GF-D8 (cell line): ENCODE results near the gene PDZRN3.

Experiments
- DNase-seq: peaks from one replicate; lab custom pipeline; 2025; lab: John Stamatoyannopoulos, UW

The PDZRN3 gene

GRCh38 chr3:73520931-73521461, 103.7 kb downstream of the PDZRN3 start:
- no peak for DNase-seq

DNA sequence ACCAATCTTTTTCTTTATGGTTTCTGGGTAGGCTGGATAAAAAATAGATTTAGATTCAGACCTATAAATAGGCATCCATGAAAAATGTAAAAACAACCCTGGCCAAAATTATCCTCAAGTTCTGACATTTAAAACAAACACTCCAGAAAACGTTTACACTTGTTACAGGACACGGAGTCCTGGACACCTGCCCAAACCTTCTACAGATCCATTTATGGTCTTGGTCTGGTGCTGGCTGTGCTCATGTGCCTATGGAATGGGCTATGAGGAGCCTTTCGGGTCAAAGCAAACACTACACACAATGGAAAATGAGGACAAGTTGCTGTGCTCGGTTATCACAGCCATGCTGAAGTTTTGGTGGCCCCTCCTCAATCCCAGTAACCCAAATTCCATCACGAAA, 108.1 kb downstream of the PDZRN3 start:
- no peak for DNase-seq

DNA sequence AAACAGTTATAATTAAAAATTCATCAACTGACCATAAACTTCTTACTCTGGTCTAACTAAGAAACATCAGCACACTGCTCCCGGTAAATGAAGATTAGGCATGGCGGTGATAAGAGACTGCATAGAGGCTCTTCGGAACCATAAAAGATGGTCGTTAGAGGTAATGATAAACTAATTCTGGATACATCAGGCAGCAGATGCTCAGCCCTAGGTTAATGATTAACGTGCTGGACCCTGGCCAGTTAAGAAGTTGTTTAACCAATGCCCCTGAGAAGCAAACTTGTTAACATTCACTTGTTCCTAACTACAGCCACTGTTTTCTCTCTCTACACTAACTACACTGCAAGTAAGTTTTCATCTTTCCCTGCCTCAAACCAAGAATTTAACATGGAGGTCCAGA, 111.5 kb downstream of the PDZRN3 start:
- no peak for DNase-seq

GRCh38 chr3:73511571-73512525, 112.9 kb downstream of the PDZRN3 start:
- no peak for DNase-seq

- no peak for DNase-seq
Observed at GRCh38 chr3:73510784-73511183, 114.0 kb downstream of the PDZRN3 start.

- DNase-seq, result no peak
Observed at GRCh38 chr3:73510334-73510733, 114.4 kb downstream of the PDZRN3 start.

DNA sequence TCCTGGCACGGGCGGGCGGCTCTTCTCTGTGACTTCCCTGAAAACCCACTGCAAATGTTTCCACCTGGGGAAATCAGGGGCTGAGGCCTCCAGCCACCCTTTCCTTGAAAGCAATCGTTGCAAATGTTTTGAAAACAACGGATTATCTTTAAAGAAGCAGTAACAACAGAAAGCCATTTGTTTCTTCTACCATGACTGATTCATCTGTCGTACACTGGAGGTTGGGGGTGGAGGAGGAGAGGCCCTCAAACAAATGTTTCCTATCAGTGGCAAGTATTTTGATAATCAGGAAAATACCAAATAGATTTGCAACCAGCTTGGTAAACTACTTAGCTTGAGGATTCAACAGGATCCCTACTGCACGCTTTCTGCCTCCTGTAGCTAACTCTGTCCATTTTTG, 114.9 kb downstream of the PDZRN3 start:
- no peak for DNase-seq

GRCh38 chr3:73509066-73509465, 115.7 kb downstream of the PDZRN3 start:
- DNase-seq, result no peak

DNA sequence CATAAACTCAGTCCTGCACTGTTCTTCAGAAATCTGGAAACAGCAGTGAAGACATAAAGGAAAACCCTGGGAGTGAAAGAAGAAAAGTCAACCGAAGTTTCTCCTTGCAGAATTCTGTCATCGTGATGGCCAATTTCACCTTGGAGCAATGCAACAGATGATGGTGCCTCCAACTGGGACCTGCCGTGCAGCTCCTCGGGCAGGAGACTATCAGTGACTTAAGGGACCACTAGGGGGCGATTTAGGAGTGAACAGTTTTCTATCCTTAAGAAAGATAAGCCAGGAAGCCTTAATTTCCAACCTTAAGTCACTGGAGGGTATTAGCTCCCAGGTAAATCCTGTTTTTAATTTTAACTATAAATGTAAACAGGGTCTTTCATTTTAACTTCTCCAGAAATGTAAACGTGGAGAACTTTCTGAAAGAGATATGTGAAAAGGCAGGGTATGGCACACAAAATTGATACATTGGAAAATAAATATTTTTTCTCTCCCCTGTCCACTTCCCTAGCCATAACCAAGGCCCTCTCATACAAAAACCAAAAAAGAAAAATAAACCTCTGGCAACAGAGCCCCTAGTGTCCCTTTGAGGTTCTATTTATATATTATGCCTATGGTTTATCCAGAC, 116.3 kb downstream of the PDZRN3 start:
- DNase-seq, result no peak

GRCh38 chr3:73504852-73505251, 119.9 kb downstream of the PDZRN3 start:
- no peak for DNase-seq

- no peak for DNase-seq
Observed at GRCh38 chr3:73504239-73504638, 120.5 kb downstream of the PDZRN3 start.

DNA sequence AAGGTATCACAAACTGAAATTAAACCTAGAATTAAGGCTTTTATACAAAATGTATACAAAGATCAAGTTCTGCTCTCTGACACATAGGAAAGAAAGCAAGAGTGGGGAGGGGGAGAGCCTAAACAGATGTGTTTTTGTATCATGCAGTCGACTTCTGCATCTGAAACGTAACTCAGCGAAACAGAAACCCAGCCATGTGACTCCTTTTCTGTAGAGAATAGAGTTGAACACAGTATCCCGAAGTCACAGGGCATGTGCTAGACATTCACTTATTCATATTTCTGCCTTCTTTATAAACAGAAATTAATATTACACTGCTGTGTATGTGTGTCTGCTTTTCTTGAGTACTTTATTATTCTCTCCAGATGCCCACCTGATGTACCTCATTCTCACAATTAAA, 121.0 kb downstream of the PDZRN3 start:
- DNase-seq, result no peak

DNA sequence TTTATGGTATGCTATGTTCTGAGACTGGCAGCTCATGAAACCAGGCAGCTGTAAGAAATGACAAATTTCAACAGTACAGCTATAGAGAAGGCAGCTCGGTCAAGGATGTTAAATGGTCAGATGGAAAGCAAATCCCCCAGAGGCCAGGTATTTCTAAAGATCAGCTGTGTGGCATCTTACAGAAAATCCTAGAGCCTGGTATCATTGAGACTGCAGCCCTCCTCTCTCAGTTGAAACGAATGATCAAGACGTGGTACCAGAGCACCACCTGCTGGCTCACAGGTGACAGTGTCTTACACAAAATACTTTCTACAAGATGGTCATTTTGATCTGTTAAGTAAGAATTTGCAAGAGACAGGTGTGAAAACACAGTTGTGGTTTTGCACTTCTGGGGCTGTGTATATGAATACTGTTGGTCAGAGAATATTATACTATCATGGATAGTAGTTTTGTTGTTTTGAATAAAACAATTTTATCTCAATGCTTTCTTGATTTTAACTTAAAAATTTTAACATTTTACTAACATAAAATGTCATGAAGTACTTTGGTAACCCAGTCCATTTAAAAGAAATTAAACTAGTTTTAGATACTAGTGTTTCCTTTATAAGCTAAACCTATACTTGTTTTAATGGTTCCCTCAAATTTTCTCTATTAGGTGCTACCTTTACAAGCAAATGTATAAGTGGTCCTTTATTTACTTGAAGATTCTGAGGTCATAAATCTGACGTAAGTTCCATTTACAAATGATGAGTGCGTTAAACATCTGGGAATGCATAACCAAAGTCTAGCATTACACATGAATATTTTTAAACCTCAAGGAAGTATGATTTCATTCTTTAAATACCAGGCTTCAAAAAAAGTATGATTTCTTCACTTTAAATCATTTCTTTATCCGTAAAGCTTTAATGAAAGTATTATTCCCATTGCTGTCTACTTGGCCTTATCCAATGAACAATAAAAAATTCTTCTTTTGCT, 121.8 kb downstream of the PDZRN3 start:
- peak; percentile 9 for DNase-seq

DNA sequence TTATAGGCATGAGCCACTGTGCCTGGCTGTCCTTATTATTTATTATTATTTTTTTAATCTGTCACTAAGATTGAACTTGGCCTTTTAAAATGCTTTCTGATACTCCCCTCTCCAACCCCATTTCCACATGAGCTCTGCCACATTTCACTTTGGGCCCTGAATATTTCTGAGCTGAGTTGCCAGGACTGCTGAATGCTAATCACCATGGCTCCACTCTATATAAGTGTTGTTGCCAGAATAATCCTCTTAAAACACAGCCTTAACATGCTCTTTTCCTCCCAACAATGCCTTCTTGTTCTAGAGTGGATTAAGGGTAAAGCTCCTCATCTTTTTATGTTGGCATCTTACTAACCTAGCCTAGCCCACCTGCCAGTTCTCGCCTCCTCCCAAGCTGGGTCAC, 124.4 kb downstream of the PDZRN3 start:
- DNase-seq, result no peak

DNA sequence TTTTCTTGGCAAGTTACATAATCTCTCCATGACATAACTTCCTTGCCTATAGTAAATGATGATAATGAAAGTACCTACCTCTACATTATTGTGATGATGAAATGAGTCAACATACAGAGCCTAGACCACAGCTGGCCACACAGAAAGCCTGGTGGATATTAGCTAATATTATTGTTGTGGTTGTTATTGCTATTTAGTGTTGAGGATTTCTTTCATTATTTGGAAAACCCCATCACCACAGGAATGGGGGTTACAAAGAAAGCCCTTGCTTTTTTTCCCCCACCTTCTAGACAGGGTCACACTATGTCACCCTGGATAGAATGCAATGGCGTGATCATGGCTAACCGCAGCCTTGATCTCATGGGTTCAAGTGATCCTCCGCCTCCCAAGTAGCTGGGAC, 125.0 kb downstream of the PDZRN3 start:
- no peak for DNase-seq

DNA sequence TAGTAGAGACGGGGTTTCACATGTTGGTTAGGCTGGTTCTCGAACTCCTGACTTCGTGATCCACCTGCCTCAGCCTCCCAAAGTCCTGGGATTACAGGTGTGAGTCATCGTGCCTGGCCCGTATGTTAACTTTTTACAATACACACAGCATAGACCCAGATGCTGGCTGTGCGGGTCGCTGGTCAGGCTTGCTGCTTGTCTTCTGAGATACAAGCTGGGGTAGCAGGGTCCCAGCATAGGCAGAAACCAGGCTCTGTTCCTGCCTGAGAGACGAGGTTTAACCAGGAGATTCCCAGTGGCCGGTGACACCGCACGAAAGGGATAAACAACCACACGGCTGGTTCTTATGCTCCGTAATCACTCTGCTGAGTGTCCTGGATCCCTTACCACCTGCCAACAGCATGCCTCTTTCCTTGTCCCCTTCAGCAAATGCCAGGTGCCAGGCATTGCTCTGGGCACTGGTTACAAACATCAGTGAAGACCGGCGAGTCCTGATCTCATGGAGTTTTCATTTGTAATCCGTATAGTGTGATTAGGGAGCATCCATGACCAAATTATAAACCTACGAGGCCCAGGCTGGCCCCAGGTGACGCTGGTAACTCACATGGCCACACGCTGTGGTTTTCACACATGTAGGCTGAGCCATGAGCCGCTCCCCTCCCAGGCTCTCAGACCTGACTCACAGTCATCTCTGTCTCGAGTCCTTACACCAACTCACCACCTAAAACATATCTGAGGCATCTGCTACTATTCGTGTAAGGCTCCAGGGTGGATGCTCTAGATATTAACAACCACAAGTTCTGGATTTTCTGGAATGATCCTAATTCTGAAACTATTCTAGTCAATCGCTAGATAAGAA, 125.7 kb downstream of the PDZRN3 start:
- DNase-seq, result no peak

DNA sequence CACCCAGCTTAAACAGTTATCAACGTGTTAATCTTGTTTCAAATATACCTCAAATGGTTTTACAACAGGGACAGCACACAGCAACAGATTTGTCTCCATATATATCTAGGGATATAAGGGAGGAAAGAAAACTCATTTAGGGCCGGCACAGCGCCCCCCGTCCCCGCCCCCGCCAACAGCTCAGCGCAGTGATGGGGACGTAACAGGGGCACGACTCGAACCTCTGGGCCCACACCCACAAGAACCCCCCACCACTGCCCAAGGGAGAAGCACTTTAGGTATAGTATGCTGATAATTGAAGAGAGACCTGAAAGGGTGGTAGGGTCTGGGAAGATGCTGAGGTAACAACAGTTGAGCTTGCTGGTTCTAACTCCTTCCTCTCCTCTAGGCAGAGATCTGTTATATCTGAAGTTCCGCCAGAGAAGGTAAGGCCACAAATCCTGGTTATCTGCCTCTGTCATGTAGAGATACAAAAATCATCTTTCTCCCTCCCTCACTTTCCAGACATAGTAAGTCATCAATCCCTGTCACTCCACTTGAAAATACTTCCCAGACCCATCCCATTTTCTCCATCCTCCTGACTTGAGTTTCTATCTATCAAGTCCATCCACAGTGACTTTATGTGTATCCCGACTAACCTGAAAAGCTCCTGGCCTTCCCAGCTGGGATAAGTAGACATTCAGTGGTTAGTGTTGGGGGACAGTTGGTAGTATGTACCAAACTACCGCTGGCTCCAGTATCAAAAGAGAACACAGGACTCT, 126.9 kb downstream of the PDZRN3 start:
- no peak for DNase-seq

DNA sequence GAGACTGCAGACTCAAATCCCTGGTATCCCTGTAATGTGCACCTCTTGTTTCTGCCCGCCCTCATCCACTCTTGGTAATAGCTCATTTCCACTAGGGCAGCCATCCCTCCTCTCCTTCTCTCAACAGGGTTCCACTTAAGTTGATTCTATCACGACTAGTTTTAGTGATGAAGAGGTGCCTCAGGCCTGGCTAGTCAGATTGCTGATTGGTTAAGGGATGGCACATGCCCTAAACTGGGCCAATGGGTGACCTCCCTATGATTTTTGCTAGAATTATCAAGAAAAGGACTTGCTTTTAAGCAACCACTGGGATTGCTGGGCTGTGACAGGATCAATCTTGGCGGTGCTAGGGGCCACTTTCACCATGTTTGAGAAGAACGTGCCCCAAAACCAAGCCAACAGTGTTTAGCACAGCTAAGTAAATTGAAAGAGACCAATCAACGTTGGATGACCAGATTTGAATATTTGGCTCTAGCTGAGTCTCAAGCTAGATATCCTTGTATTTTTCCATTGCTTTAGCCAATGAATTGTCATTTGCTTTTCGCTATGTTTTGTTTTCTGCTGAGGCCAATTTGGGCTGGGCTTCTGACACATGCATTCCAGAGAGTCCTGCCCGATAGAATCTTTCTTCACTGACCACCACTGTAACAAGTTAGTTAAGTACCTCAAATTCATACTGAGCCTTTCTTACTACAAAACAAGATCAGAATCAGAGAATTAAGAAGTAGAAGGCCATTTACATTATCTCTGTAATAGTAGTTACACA, 131.0 kb downstream of the PDZRN3 start:
- DNase-seq, result no peak

- DNase-seq, result no peak
Observed at GRCh38 chr3:73492186-73492585, 132.6 kb downstream of the PDZRN3 start.

DNA sequence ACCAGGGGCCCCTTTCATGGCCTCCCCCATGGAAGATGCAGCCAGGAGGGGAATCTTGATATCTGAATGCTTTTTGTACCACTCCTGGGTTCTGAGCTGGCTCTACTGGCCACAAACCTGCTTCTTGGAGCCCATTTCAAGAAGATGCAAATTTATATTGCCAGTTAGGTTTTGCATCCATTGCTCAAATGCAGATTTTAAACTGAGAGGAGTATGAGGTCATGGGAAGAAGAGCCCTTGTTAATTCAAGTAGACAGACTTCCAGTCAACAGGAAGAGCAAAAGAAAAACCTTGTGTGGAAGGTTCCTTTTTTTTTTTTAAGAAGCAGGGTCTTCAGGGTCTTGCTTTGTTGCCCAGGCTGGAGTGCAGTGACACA, 133.5 kb downstream of the PDZRN3 start:
- DNase-seq, result no peak
